Fibroblast of upper back skin (primary cell): ENCODE results near the gene CACFD1.
A peak's percentile ranks its signal among the peaks of the same experiment; 100 is the strongest.
"Not testable (repeated sequence)": the region's sequence is repeated elsewhere in the genome, so short reads cannot be mapped to it uniquely, and the experiment has no call there.

Experiments used
- DNase-seq: peaks from one replicate; pipeline ENCODE4 v3.0.0-alpha.2; 2013

The CACFD1 gene

GRCh38 chr9:133441571-133441970 lies 18.2 kb upstream of the CACFD1 start:
- no peak for DNase-seq

GRCh38 chr9:133443248-133443647 lies 16.5 kb upstream of the CACFD1 start:
- DNase-seq, result no peak

GRCh38 chr9:133443982-133444381 lies 15.8 kb upstream of the CACFD1 start:
- no peak for DNase-seq

GRCh38 chr9:133445293-133445969 lies 14.3 kb upstream of the CACFD1 start:
- DNase-seq, result no peak

- DNase-seq, result no peak
These were observed 11.2 kb upstream of the CACFD1 start for GRCh38 chr9:133448487-133448972.

GRCh38 chr9:133449760-133450159 lies 10.0 kb upstream of the CACFD1 start:
- DNase-seq, result no peak

- not testable (repeated sequence) for DNase-seq
These were observed 7.9 kb upstream of the CACFD1 start for GRCh38 chr9:133451865-133452264.

GRCh38 chr9:133452562-133452961 lies 7.2 kb upstream of the CACFD1 start:
- no peak for DNase-seq

GRCh38 chr9:133453651-133454050 lies 6.1 kb upstream of the CACFD1 start:
- no peak for DNase-seq

GRCh38 chr9:133454325-133454724 lies 5.5 kb upstream of the CACFD1 start:
- DNase-seq, result no peak

GRCh38 chr9:133454943-133455673 lies 4.7 kb upstream of the CACFD1 start:
- no peak for DNase-seq

GRCh38 chr9:133455936-133456335 lies 3.8 kb upstream of the CACFD1 start:
- DNase-seq, result no peak

- no peak for DNase-seq
These were observed 3.4 kb upstream of the CACFD1 start for GRCh38 chr9:133456409-133456808.

- no peak for DNase-seq
These were observed 2.5 kb upstream of the CACFD1 start for GRCh38 chr9:133457233-133457632.

GRCh38 chr9:133457748-133458147 lies 2.0 kb upstream of the CACFD1 start:
- no peak for DNase-seq

- DNase-seq, result no peak
These were observed 1.0 kb upstream of the CACFD1 start for GRCh38 chr9:133458643-133459312.

GRCh38 chr9:133460405-133461175 lies 812 bp downstream of the CACFD1 start:
- peak; percentile 31 for DNase-seq

GRCh38 chr9:133461975-133462374 lies 2.2 kb downstream of the CACFD1 start:
- DNase-seq, result no peak

- DNase-seq, result no peak
These were observed 3.6 kb downstream of the CACFD1 start for GRCh38 chr9:133463234-133463863.

GRCh38 chr9:133463864-133464615 lies 4.3 kb downstream of the CACFD1 start:
- DNase-seq, result no peak

GRCh38 chr9:133464638-133465037 lies 4.9 kb downstream of the CACFD1 start:
- no peak for DNase-seq

- no peak for DNase-seq
These were observed 6.2 kb downstream of the CACFD1 start for GRCh38 chr9:133465984-133466383.
